Lower leg skin (tissue), 3 donors: ENCODE data around the gene ITGA3.

Experiments
- CTCF ChIP-seq, 3 donors: fragments of 450-650 bp; IDR thresholded peaks; one replicate each; pipeline ENCODE4 v1.5.1; 2016; ENCODE audit warnings: antibody characterized with exemption in 3 of 3, mild to moderate bottlenecking in 3 of 3, moderate library complexity in 2 of 3
- POLR2A ChIP-seq, 2 donors: fragments of 450-650 bp; IDR thresholded peaks; one replicate each; pipeline ENCODE4 v1.6.1; 2016 to 2017; ENCODE audit warnings: antibody characterized with exemption in 2 of 2, mild to moderate bottlenecking in 1 of 2, moderate library complexity in 1 of 2

- TF ChIP-seq CTCF (IDR thresholded peaks at IDR 0.05) (no peak), POLR2A (IDR thresholded peaks at IDR 0.05) (no peak)
Measured at GRCh38 chr17:50125420-50125997, 69.6 kb downstream of the ITGA3 start.
